ENCODE results near the gene NRIP3.

DNA sequence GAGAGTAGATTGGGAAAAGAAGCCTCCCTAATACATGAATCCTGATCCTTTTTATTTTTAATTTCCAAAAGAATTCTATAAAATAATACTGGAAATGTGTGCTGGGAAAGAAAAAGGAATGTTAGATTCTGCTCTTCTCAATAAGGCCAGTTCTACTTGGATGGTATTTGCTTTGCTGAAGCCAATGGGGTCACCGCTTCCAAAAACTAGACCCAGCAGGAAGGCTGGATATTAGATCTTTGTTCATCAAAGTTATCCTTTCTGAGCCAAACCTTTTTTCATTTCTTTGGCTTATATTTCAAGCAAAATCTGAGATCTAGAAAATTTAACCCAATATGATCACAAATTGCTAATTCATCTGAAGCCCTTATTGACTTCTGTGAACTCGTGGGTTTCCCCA lies 46.2 kb upstream of the NRIP3 start:
- no peak for TF ChIP-seq CTCF (IDR thresholded peaks at IDR 0.05)
- TF ChIP-seq POLR2A (IDR thresholded peaks at IDR 0.05): no peak
